CD4-positive, alpha-beta T cell (primary cell): ENCODE measurements around the gene UBE2L6. TPM values are rescaled to one million over a fixed set of nuclear protein-coding genes. Genes with fewer than 3 reads are reported as not detected.

Experiments used
- ATAC-seq: fragments of 200-7000 bp; cut with Tn5 transposase; one replicate; pipeline ENCODE4 v1.10.0; 2022; ENCODE audit warnings: mild to moderate bottlenecking; ENCODE audit not compliant: poor library complexity
- CTCF ChIA-PET: fragments of 350-600 bp; sonication (Branson Sonifier 250); formaldehyde crosslinking; loops from one replicate; lab custom pipeline; 2021; ENCODE audit warnings: antibody characterized with exemption, inconsistent platforms; lab: Charles Lee
- POLR2A ChIA-PET: fragments of 350-600 bp; sonication (Branson Sonifier 250); formaldehyde crosslinking; loops from one replicate; lab custom pipeline; 2021; ENCODE audit warnings: antibody characterized with exemption, inconsistent platforms; lab: Charles Lee
- DNase-seq, 14 experiments: peaks; one replicate each; pipeline ENCODE4 v3.0.0-alpha.2; 2013 to 2020; ENCODE audit warnings: mixed read lengths in 2 of 14
- H3K27ac ChIP-seq, 2 donors: one replicate each; pipeline versions ENCODE4 v1.5.1 to v1.7.0; 2013; ENCODE audit warnings: low read length in 2 of 2, low read depth in 1 of 2, mild to moderate bottlenecking in 1 of 2
- H3K27me3 ChIP-seq, 2 experiments: 1 replicate in 1 of 2; 2 replicates in 1 of 2; pipeline versions ENCODE4 v1.6.1 to v1.7.0; 2013; ENCODE audit warnings: low read length in 2 of 2, control low read depth in 1 of 2, mild to moderate bottlenecking in 1 of 2, moderate library complexity in 1 of 2; ENCODE audit not compliant: insufficient read depth in 2 of 2, control insufficient read depth in 1 of 2
- H3K36me3 ChIP-seq: one replicate; pipeline ENCODE4 v1.6.1; 2013; ENCODE audit warnings: low read length, control low read depth; ENCODE audit not compliant: insufficient read depth
- H3K4me1 ChIP-seq: one replicate; pipeline ENCODE4 v1.6.1; 2013; ENCODE audit warnings: low read length, control low read depth; ENCODE audit not compliant: insufficient read depth
- H3K4me3 ChIP-seq: one replicate; pipeline ENCODE4 v1.5.1; 2013; ENCODE audit warnings: mild to moderate bottlenecking, low read length, moderate library complexity
- H3K9me3 ChIP-seq, 2 experiments: 1 replicate in 1 of 2; 2 replicates in 1 of 2; pipeline versions ENCODE4 v1.6.1 to v1.7.0; 2013; ENCODE audit warnings: low read length in 2 of 2, mild to moderate bottlenecking in 2 of 2, control low read depth in 1 of 2, moderate library complexity in 1 of 2; ENCODE audit not compliant: control insufficient read depth in 1 of 2, insufficient read depth in 1 of 2
- H3K27ac Mint-ChIP-seq: one replicate; pipeline ENCODE4 v1.8.0; 2020; ENCODE audit warnings: mixed read lengths
- H3K27me3 Mint-ChIP-seq: one replicate; pipeline ENCODE4 v1.8.0; 2021; ENCODE audit warnings: mixed read lengths
- H3K36me3 Mint-ChIP-seq: one replicate; pipeline ENCODE4 v1.8.0; 2021; ENCODE audit warnings: low read depth, mixed read lengths
- H3K4me1 Mint-ChIP-seq: one replicate; pipeline ENCODE4 v1.8.0; 2021; ENCODE audit warnings: low read depth, mixed read lengths
- H3K4me3 Mint-ChIP-seq: one replicate; pipeline ENCODE4 v1.8.0; 2020; ENCODE audit warnings: mild to moderate bottlenecking, mixed read lengths
- H3K9me3 Mint-ChIP-seq: one replicate; pipeline ENCODE4 v1.8.0; 2020; ENCODE audit warnings: mixed read lengths
- intact Hi-C, 2 experiments: fragments of 100-400 bp; cut with DNase I in 1 of 2; cut with micrococcal nuclease in 1 of 2; formaldehyde crosslinking; loops; one replicate each; pipeline versions ENCODE4 v1.15.1 to v1.9.0; 2023 to 2025; cut with DNase I, micrococcal nuclease
- total RNA-seq, 174 experiments: library from RNA in 2 of 174; stranded (reverse) in 2 of 174; gene quantifications; one replicate each; pipeline ENCODE4 v1.2.3 and lab custom pipeline; 2021 to 2026
- TF ChIP-seq, protein P1 (sequence below): fragments of 200-600 bp; IDR thresholded peaks from one replicate; pipeline ENCODE4 v1.8.0; 2022; ENCODE audit warnings: antibody characterized with exemption, mild to moderate bottlenecking

UBE2L6 gene
- total RNA-seq, 2 experiments from 2014 or later = 35.0 to 36.2 TPM

- H3K9me3 Mint-ChIP-seq = no peaks in the 10 kb centered on the region
- no peaks in the 10 kb centered on the region for H3K27me3 Mint-ChIP-seq
- no peaks in the 10 kb centered on the region for H3K36me3 ChIP-seq
- no peaks in the 10 kb centered on the region for H3K4me1 ChIP-seq
- ChIA-PET CTCF (no interaction called here), POLR2A (no interaction called here)
- H3K4me1 Mint-ChIP-seq = peaks cover 21% of the 10 kb centered on the region
- TF ChIP-seq, protein P1, sequence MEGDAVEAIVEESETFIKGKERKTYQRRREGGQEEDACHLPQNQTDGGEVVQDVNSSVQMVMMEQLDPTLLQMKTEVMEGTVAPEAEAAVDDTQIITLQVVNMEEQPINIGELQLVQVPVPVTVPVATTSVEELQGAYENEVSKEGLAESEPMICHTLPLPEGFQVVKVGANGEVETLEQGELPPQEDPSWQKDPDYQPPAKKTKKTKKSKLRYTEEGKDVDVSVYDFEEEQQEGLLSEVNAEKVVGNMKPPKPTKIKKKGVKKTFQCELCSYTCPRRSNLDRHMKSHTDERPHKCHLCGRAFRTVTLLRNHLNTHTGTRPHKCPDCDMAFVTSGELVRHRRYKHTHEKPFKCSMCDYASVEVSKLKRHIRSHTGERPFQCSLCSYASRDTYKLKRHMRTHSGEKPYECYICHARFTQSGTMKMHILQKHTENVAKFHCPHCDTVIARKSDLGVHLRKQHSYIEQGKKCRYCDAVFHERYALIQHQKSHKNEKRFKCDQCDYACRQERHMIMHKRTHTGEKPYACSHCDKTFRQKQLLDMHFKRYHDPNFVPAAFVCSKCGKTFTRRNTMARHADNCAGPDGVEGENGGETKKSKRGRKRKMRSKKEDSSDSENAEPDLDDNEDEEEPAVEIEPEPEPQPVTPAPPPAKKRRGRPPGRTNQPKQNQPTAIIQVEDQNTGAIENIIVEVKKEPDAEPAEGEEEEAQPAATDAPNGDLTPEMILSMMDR = no peak
- H3K27me3 ChIP-seq = no peaks in the 10 kb centered on the region
- no peaks in the 10 kb centered on the region for H3K36me3 Mint-ChIP-seq
- ATAC-seq = no peak
- no peak overlapping the region for H3K4me3 ChIP-seq
- no peak for DNase-seq
- no peak overlapping the region for H3K4me3 Mint-ChIP-seq
- H3K27ac ChIP-seq = no peak overlapping the region
- intact Hi-C loops = no loop called here
- H3K27ac Mint-ChIP-seq = no peak overlapping the region
- H3K9me3 ChIP-seq = no peaks in the 10 kb centered on the region
These were observed 17.8 kb upstream of the UBE2L6 start for GRCh38 chr11:57585301-57585700.

DNA sequence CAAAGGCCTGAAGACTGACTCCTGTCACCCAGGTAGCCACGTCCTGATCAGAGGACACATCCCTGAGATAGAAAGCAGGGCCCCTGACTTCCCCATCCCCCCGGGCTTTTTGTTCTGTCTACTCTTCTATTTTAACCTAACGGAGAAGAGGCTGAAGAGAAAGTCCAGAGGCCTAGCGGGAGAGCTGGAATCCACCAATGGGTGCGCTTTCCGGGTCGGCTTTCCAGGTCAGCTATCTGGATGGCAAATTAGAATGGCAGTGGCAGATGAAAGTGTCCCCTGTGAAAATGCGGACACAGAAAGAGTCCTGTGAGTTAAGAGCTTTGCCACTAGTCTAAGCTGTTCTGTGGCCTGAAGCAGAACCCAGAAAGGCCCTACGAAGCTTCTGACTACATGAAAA, 16.9 kb upstream of the UBE2L6 start:
- CTCF ChIA-PET = no interaction called here
- peaks cover 21% of the 10 kb centered on the region for H3K4me1 Mint-ChIP-seq
- H3K27ac ChIP-seq = no peak overlapping the region
- no peak overlapping the region for H3K4me3 Mint-ChIP-seq
- no peaks in the 10 kb centered on the region for H3K36me3 Mint-ChIP-seq
- intact Hi-C loops = no loop called here
- no peak for ATAC-seq
- H3K27me3 Mint-ChIP-seq = no peaks in the 10 kb centered on the region
- TF ChIP-seq, protein P1 = no peak
- H3K27me3 ChIP-seq = no peaks in the 10 kb centered on the region
- no peak for DNase-seq
- H3K4me1 ChIP-seq = no peaks in the 10 kb centered on the region
- H3K9me3 Mint-ChIP-seq = no peaks in the 10 kb centered on the region
- H3K27ac Mint-ChIP-seq = no peak overlapping the region
- POLR2A ChIA-PET = no interaction called here
- no peaks in the 10 kb centered on the region for H3K9me3 ChIP-seq
- H3K4me3 ChIP-seq = no peak overlapping the region
- no peaks in the 10 kb centered on the region for H3K36me3 ChIP-seq

DNA sequence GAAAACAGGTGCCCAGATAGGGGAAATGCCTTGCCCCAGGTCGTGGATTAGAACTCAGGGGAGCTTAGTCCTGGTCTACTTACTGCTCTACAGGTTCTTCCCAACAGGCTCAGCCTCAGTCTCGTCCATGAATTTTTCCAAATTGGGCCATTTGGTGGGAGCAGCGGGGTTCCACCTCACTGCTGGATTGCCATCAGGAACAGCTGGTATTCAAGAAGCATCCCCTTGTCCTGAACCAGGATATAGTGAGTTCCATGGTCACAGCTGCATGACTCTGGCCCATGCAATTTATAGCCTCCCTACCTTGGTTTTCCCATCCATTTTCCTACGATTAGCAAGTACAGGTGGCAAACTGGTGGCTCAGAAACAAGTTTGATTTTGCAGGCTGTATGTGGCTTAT, 6.6 kb upstream of the UBE2L6 start:
- Histone ChIP-seq H3K36me3 (no peaks in the 10 kb centered on the region), H3K27me3 (no peaks in the 10 kb centered on the region), H3K4me3 (no peak overlapping the region), H3K9me3 (no peaks in the 10 kb centered on the region), H3K4me1 (peaks cover 6% of the 10 kb centered on the region), H3K27ac (no peak overlapping the region)
- ChIA-PET CTCF (interaction anchor here (0.5 kb wide), 1 partner anchor 124 kb away, joined by 3 read pairs; no protein-coding TSS in a partner anchor), POLR2A (no interaction called here)
- DNase-seq (no peak), ATAC-seq (no peak)
- Mint-ChIP-seq H3K36me3 (no peaks in the 10 kb centered on the region), H3K27ac (no peak overlapping the region), H3K4me3 (no peak overlapping the region), H3K27me3 (peaks cover 8% of the 10 kb centered on the region), H3K9me3 (no peaks in the 10 kb centered on the region), H3K4me1 (peaks cover 7% of the 10 kb centered on the region)
- intact Hi-C loops = no loop called here
- TF ChIP-seq, protein P1 = no peak
